Stimulated activated CD8-positive, alpha-beta memory T cell treated with anti-CD3 and anti-CD28 coated beads, Interleukin-15, amount 100 ng/mL, for 24 hours (primary cell): ENCODE results near the gene SMARCA4.
A peak's percentile ranks its signal among the peaks of the same experiment; 100 is the strongest.

Experiments
- DNase-seq: peaks from one replicate; pipeline ENCODE4 v3.0.0-alpha.2; 2020; ENCODE audit warnings: low read depth

SMARCA4 gene

DNA sequence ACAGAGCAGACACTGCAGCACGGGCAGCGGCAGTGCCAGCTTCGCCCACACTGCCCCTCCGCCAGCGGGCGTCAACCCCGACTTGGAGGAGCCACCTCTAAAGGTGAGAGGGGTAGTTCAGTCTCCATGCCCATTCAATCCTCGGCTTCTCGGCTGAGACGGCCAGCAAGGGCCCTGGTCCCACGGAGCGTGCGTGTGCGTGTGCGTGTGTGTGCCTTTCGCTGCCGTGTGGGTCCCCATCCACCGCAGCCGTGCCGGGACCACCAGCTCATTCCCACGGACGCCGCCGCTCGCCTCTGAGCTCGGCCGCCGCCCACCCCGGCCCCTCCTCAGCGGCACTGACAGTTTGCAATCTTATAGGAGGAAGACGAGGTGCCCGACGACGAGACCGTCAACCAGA lies 72.9 kb downstream of the SMARCA4 start:
- DNase-seq: no peak

DNA sequence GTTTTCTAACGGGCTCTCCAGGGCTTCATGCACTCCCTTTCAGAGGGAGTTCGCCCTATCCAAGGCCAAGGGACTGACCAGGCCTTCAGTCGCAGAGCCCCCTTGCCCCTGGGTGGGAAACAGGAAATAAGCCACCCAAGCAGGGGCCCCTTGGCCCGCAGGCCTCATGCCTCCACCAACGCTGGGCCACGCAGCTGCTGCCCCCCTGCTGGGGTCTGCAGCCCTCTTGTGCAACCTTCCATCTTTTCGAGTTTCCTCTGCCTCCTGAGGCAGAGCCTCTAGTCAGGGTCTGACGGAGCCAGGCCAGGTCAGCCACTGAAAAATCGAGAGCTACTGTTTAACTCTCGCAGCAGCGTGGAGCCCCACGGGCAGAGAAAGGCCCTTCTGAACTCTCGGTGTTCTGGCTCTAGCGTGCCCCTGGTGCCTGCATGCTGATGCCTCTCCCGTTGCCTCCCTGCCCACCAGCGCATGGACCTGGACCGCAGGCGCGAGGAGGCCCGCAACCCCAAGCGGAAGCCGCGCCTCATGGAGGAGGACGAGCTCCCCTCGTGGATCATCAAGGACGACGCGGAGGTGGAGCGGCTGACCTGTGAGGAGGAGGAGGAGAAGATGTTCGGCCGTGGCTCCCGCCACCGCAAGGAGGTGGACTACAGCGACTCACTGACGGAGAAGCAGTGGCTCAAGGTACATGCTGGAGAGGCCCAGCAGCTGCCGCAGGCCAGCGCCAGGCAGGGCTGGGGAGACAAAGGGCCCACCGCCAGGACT lies 73.8 kb downstream of the SMARCA4 start:
- DNase-seq: no peak

DNA sequence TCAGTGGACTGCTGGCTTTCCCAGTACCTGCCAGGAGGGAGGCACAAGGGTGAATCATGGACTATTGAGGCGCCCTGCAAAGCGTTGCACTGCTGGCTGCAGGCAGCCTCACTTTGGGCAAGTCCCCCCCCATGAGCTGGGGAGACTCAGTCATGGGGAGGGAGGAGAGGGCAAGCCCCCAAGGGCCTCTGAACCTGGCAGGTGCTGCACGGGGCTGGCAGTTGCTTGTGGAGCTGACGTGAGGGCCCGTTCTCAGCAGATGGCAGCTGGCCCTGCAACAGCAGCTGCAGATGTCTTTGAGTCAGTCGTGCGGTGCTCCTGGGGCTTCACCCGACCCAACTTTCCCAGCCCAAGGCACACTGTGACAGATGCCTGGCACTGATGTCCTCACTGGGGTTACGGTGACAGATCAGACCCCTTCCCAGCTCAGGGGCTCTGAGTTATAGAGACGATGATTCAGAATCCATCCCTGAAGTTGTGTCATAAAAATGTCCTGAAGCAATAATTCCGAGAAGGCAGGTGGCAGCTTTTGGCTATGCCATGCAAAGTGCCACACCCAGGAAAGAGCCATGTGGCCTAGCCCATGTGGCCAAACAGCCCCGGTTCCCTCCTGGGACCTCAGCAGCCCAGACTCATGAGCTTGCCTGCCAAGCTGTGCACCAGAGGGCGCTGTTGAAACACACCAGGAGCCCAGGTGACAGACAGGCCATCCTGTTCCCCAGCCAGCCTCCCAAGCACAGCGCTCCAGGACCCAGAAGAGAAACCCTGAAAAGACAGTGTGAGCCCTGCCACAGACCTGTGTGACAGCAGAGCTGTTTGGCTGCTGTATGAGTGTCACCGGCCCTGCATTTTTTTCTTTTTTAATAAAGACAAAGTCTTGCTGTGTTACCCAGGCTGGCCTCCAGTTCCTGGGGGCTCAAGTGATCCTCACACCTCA lies 74.9 kb downstream of the SMARCA4 start:
- peak; percentile 53 for DNase-seq

DNA sequence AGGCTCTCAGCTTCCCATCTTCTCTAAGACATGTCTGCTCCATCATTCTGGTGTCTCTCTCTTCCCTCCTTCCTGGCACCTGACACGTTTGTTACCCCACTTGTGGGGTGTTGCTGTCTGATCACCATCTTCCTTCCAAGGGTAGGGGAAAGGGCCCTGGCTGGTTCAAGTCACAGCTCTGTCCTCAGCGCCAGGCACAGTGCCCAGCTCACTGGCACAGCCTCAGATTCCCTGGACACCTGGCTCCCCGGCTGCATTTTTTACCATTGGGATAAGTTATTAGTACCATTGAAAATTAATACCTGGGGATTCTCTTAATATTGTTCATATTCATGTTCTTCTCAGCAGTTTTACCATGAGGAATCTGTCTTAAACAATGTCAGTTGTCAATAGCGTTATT lies 77.7 kb downstream of the SMARCA4 start:
- DNase-seq: no peak

DNA sequence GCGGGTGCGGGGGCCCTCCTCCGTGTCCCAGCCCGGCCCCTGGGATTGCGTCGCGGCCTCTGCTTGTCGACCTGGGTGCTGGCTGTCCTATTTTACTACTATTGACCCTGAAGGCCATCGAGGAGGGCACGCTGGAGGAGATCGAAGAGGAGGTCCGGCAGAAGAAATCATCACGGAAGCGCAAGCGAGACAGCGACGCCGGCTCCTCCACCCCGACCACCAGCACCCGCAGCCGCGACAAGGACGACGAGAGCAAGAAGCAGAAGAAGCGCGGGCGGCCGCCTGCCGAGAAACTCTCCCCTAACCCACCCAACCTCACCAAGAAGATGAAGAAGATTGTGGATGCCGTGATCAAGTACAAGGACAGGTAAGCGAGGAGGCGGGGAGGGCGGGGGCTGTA lies 80.4 kb downstream of the SMARCA4 start:
- no peak for DNase-seq

GRCh38 chr19:11041966-11042627 lies 81.3 kb downstream of the SMARCA4 start:
- DNase-seq: no peak

DNA sequence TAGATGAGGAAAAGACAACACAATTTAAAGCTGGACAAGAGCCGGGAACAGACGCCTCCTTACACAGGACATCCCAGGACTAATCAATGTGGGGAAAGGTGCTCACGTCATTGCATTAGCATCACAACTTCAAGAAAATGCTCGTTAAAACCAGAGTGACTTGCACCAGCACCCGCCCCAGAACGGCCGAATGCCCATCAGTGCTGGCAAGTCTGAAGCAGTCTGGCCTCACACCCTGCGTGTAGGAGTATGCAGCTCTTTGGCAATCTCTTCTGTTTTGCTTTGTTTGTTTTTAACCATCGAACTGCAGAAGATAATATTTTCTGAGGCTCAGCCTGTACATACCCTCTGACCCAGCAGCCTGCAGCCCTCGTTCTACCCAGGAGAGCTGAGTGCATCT lies 83.6 kb downstream of the SMARCA4 start:
- DNase-seq: no peak

- DNase-seq: no peak
Measured at GRCh38 chr19:11045536-11045935, 84.7 kb downstream of the SMARCA4 start.

DNA sequence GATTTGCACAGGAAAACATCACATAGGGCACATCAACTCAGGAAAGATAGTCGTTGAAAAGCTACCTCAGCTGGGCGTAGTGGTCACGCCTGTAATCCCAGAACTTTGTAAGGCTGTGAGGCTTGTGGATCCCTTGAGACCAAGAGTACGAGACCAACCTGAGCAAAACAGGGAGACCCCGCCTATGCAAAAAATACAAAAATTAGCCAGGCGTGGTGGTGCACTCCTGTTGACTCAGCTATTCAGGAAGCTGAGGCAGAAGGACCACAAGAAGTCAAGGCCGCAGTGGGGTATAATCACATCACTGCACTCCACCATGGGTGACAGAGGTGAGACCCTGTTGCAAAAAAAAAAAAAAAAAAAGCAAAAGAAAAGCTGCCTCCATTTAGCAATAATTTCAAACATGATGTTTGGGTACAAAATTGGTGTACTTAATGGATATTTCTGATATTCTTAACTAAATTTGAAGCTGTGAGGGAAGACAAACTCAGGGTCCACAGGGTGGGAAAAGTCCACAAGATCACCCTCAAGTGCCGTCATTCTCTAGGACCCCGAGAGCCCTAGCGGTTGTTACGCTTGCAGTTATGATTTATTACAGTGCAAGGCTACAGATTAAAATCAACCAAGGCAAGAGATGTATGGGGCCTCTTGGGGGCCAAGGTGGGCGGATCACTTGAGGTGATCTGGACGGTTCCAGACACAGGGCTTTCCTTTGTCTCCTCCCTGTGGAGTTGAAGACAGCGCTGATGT lies 86.0 kb downstream of the SMARCA4 start:
- DNase-seq: no peak

GRCh38 chr19:11047866-11048265 lies 87.0 kb downstream of the SMARCA4 start:
- DNase-seq: no peak

GRCh38 chr19:11050323-11051114 lies 89.7 kb downstream of the SMARCA4 start:
- no peak for DNase-seq

DNA sequence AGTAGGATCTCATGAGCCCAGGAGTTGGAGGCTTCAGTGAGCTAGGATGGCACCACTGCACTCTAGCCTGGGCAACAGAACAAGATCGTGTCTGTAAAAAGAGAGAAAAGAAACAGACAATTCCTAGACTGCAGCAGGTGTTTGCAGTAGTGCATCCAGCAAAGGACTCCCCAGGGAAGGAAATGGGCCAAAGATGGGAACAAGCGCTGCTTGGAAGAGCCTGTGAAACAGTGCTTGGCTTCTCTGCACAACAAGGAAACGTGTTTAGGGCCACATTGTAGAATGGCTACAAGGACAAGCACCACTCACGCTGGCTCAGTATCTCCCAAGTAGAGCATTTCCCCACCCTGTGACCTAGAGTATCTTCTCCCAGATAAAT lies 93.0 kb downstream of the SMARCA4 start:
- DNase-seq: no peak

DNA sequence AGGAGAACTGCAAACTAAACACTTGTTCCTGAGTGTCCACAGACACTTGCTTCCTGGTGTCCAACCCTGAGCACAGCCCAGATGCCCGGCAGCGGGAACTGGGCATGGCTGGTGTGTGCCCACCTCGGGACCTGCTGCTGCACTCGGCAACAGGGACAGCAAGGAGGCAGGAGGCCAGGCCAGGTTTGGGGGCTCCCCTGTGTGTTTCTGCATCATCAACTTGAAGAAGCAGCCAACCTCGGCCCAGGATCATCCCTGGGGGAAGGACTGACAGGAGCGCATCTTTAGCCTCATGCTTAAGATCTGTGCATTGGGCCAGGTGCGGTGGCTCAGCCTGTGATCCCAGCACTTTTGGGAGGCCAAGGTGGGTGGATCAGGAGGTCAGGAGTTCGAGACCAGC lies 93.4 kb downstream of the SMARCA4 start:
- DNase-seq: no peak

GRCh38 chr19:11054628-11055027 lies 93.8 kb downstream of the SMARCA4 start:
- no peak for DNase-seq

- no peak for DNase-seq
Measured at GRCh38 chr19:11058246-11059030, 97.6 kb downstream of the SMARCA4 start.

DNA sequence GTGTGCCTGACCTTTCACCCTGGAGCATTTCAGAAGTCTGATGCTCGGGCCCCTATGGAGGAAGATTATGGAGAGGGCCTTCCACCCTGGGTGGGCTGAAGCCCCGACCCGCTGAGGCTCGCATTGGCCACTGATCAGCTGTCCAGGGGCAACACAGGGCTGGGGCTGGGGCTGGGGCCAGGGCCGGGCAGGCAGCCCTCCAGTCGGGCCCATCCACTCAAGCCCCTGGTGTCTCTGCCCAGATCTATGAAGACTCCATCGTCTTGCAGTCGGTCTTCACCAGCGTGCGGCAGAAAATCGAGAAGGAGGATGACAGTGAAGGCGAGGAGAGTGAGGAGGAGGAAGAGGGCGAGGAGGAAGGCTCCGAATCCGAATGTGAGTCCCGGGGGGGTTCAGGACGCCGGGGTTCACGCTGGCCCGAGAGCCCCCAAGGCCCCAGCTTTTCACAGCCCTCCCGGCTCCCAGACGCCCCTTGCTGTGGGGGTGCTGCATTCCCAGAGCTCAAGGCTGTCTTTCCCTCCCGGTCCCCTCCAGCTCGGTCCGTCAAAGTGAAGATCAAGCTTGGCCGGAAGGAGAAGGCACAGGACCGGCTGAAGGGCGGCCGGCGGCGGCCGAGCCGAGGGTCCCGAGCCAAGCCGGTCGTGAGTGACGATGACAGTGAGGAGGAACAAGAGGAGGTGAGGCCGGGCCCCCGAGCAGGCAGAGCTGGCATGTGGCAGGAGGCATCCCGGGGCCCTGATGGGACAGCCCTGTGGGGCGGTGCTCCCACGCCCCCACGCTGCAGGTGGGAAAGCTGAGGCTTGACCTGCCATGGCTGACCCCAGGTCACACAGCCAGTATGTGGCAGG lies 98.9 kb downstream of the SMARCA4 start:
- DNase-seq: no peak

GRCh38 chr19:11061952-11062351 lies 101.1 kb downstream of the SMARCA4 start:
- DNase-seq: no peak

GRCh38 chr19:11063434-11063833 lies 102.6 kb downstream of the SMARCA4 start:
- DNase-seq: no peak

DNA sequence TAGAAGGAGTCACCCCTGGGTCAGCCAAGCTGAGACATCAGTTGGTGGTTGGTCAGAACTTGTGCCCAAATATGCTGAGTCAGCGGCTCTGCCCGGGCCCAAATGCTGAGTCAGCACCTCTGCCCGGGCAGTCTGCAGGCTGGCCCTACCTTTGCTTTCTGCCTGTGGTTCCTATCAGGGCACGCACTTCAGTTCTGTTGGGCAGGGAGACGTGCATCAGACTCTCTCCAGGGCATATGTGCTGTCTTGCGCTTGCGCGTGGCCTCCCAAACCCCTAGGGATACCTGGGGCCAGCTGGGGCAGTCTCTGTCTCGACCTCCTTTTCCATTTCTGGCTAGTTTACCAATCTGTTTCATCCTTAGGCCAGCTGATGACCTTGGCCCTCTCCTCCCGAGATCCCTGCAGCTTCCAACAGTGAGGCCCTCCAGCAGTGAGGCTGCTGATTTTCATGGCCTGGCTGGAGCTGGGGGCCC lies 104.0 kb downstream of the SMARCA4 start:
- no peak for DNase-seq
